Measurements from ENCODE around the gene UBASH3A.

The UBASH3A gene

GRCh38 chr21:42365770-42366169 lies 37.9 kb upstream of the UBASH3A start:
- in situ Hi-C loops (cut with HindIII; ENCODE audit: low sequenced_read_pairs), result no loop called here
- H3K4me3 ChIP-seq (ENCODE audit: low read depth, low read length), result no peak overlapping the region
- TF ChIP-seq CTCF (IDR thresholded peaks at IDR 0.05; ENCODE audit: low read depth, low read length, missing control alignments), result no peak
- DNase-seq (ENCODE audit: low read depth), result no peak

- TF ChIP-seq CTCF (IDR thresholded peaks at IDR 0.05; ENCODE audit: low read depth, low read length, missing control alignments), result no peak
- in situ Hi-C loops (cut with HindIII; ENCODE audit: low sequenced_read_pairs), result no loop called here
- DNase-seq (ENCODE audit: low read depth), result no peak
- no peak within 1 kb of the TSS for H3K4me3 ChIP-seq (ENCODE audit: low read depth, low read length)
Observed at GRCh38 chr21:42366292-42367010, 37.3 kb upstream of the UBASH3A start, which contains the start of gene TFF1. Gene TFF1, minus strand, starts transcription at chr21:42366535. Its CDS starts 40 bp downstream, at chr21:42366495.

GRCh38 chr21:42367367-42368165 lies 36.1 kb upstream of the UBASH3A start:
- no peak overlapping the region for H3K4me3 ChIP-seq (ENCODE audit: low read depth, low read length)
- no peak for DNase-seq (ENCODE audit: low read depth)
- no peak for TF ChIP-seq CTCF (IDR thresholded peaks at IDR 0.05; ENCODE audit: low read depth, low read length, missing control alignments)
- in situ Hi-C loops (cut with HindIII; ENCODE audit: low sequenced_read_pairs), result no loop called here

- in situ Hi-C loops (cut with HindIII; ENCODE audit: low sequenced_read_pairs), result no loop called here
- no peak for TF ChIP-seq CTCF (IDR thresholded peaks at IDR 0.05; ENCODE audit: low read depth, low read length, missing control alignments)
Observed at GRCh38 chr21:42369821-42370220, 33.9 kb upstream of the UBASH3A start.

GRCh38 chr21:42370894-42371654 lies 32.6 kb upstream of the UBASH3A start:
- no peak for TF ChIP-seq CTCF (IDR thresholded peaks at IDR 0.05; ENCODE audit: low read depth, low read length, missing control alignments)
- H3K4me3 ChIP-seq (ENCODE audit: low read depth, low read length), result no peak overlapping the region
- DNase-seq (ENCODE audit: low read depth), result no peak
- in situ Hi-C loops (cut with HindIII; ENCODE audit: low sequenced_read_pairs), result no loop called here

More at GRCh38 chr21:42369821-42370220, 33.9 kb upstream of the UBASH3A start:
- DNase-seq (ENCODE audit: low read depth), result no peak
- H3K4me3 ChIP-seq (ENCODE audit: low read depth, low read length), result no peak overlapping the region

GRCh38 chr21:42373196-42373907 lies 30.4 kb upstream of the UBASH3A start:
- DNase-seq (ENCODE audit: low read depth), result no peak
- in situ Hi-C loops (cut with HindIII; ENCODE audit: low sequenced_read_pairs), result no loop called here

More at GRCh38 chr21:42373196-42373907, 30.4 kb upstream of the UBASH3A start:
- TF ChIP-seq CTCF (IDR thresholded peaks at IDR 0.05; ENCODE audit: low read depth, low read length, missing control alignments), result no peak
- H3K4me3 ChIP-seq (ENCODE audit: low read depth, low read length), result no peak overlapping the region
